ENCODE results near the gene MPPED1. TPM values are rescaled to one million over a fixed set of nuclear protein-coding genes. Genes with fewer than 3 reads are reported as not detected.

MPPED1 gene
- total RNA-seq, 6 donors from 2014 or later, result not detected

GRCh38 chr22:43421914-43422615 lies 10.3 kb downstream of the MPPED1 start:
- TF ChIP-seq CTCF (IDR thresholded peaks at IDR 0.05), result no peak
- TF ChIP-seq EP300 (IDR thresholded peaks at IDR 0.05), result no peak
- TF ChIP-seq POLR2A (IDR thresholded peaks at IDR 0.05), result no peak
- TF ChIP-seq POLR2AphosphoS5 (IDR thresholded peaks at IDR 0.05), result no peak
- no peaks in the 10 kb centered on the region for H3K4me1 ChIP-seq
- WGBS, 2 donors, result 77 to 86% methylated on average over 3 to 13 of the region's 13 CpGs
- ATAC-seq (ENCODE audit: low FRiP score in 2 of 2) (no peak), DNase-seq (peak in 1 of 2 donors; percentile 30)
- no peaks in the 10 kb centered on the region for H3K36me3 ChIP-seq
- peaks cover 0 to 5% (median 0%) of the 10 kb centered on the region in 4 donors for H3K27me3 ChIP-seq
- H3K27ac ChIP-seq, result no peak overlapping the region
- H3K4me3 ChIP-seq, result no peak overlapping the region
- no peaks in the 10 kb centered on the region for H3K9me3 ChIP-seq

GRCh38 chr22:43423046-43423445 lies 11.2 kb downstream of the MPPED1 start:
- WGBS, 2 donors, result 73 to 97% methylated on average over 6 to 11 of the region's 11 CpGs
- Histone ChIP-seq H3K36me3 (no peaks in the 10 kb centered on the region), H3K27me3 (peaks cover 0 to 5% (median 1%) of the 10 kb centered on the region in 4 donors), H3K27ac (no peak overlapping the region), H3K4me1 (no peaks in the 10 kb centered on the region), H3K9me3 (no peaks in the 10 kb centered on the region), H3K4me3 (no peak overlapping the region)
- peak in 1 of 2 donors; percentile 23 for DNase-seq
- ATAC-seq (ENCODE audit: low FRiP score in 2 of 2), result no peak
- TF ChIP-seq POLR2AphosphoS5 (IDR thresholded peaks at IDR 0.05), result no peak
- no peak for TF ChIP-seq POLR2A (IDR thresholded peaks at IDR 0.05)
- no peak for TF ChIP-seq EP300 (IDR thresholded peaks at IDR 0.05)
- TF ChIP-seq CTCF (IDR thresholded peaks at IDR 0.05), result no peak

GRCh38 chr22:43424201-43424600 lies 12.4 kb downstream of the MPPED1 start:
- Histone ChIP-seq H3K4me3 (no peak overlapping the region), H3K36me3 (no peaks in the 10 kb centered on the region), H3K27ac (no peak overlapping the region), H3K9me3 (no peaks in the 10 kb centered on the region), H3K4me1 (no peaks in the 10 kb centered on the region), H3K27me3 (peaks cover 0 to 7% (median 3%) of the 10 kb centered on the region in 4 donors)
- no peak for ATAC-seq (ENCODE audit: low FRiP score in 2 of 2)
- no peak for TF ChIP-seq CTCF (IDR thresholded peaks at IDR 0.05)
- no peak for TF ChIP-seq POLR2AphosphoS5 (IDR thresholded peaks at IDR 0.05)
- TF ChIP-seq POLR2A (IDR thresholded peaks at IDR 0.05), result no peak
- no peak for TF ChIP-seq EP300 (IDR thresholded peaks at IDR 0.05)
- DNase-seq, result no peak
- 75 to 83% methylated on average over 7 of the region's 7 CpGs for WGBS, 2 donors

- 83 to 85% methylated on average over 32 to 39 of the region's 39 CpGs for WGBS, 2 donors
- ATAC-seq (ENCODE audit: low FRiP score in 2 of 2), result no peak
Observed at GRCh38 chr22:43424666-43425630, 13.1 kb downstream of the MPPED1 start.

More at GRCh38 chr22:43424666-43425630, 13.1 kb downstream of the MPPED1 start:
- DNase-seq, result peak in 1 of 2 donors; percentile 84
- no peak overlapping the region for H3K4me3 ChIP-seq
- H3K27me3 ChIP-seq, result peaks cover 0 to 7% (median 3%) of the 10 kb centered on the region in 4 donors
- H3K36me3 ChIP-seq, result no peaks in the 10 kb centered on the region
- H3K4me1 ChIP-seq, result no peaks in the 10 kb centered on the region
- H3K27ac ChIP-seq, result no peak overlapping the region
- TF ChIP-seq POLR2AphosphoS5 (IDR thresholded peaks at IDR 0.05), result no peak
- no peak for TF ChIP-seq POLR2A (IDR thresholded peaks at IDR 0.05)
- TF ChIP-seq CTCF (IDR thresholded peaks at IDR 0.05), result no peak
- TF ChIP-seq EP300 (IDR thresholded peaks at IDR 0.05), result no peak
- no peaks in the 10 kb centered on the region for H3K9me3 ChIP-seq

All from upper lobe of left lung (tissue), 6 donors.